IMR-90 (cell line): Measurements from ENCODE around the gene GABARAPL2. TPM values are rescaled to one million over a fixed set of nuclear protein-coding genes. Genes with fewer than 3 reads are reported as not detected.

ENCODE experiments used
- ATAC-seq: fragments of 200-7000 bp; cut with Tn5 transposase; 2 replicates; pipeline ENCODE4 v1.9.1; 2020; ENCODE audit warnings: low read depth, mild to moderate bottlenecking, moderate library complexity
- BruUV-seq: library from RNA; stranded (reverse); fragments of 400-500 nt; replicated peaks from 2 replicates; lab custom pipeline; 2021; lab: Mats Ljungman, UMichigan
- CTCF ChIA-PET: fragments of 300-600 bp; formaldehyde crosslinking; extraction: SDS; loops from one replicate; lab custom pipeline; 2021; ENCODE audit warnings: antibody characterized with exemption; lab: Yijun Ruan, JAX
- POLR2A ChIA-PET: fragments of 300-600 bp; sonication (Branson Sonifier 250); formaldehyde crosslinking; loops from one replicate; lab custom pipeline; 2022; ENCODE audit warnings: antibody characterized with exemption; ENCODE audit not compliant: unreplicated experiment; lab: Charles Lee
- DNase-seq: peaks from one replicate; pipeline ENCODE4 v3.0.0; 2013
- H2AFZ ChIP-seq: replicated peaks from 2 replicates; pipeline ENCODE3; 2013; ENCODE audit warnings: low read length, mild to moderate bottlenecking; ENCODE audit not compliant: poor library complexity
- H2AK5ac ChIP-seq: 2 replicates; pipeline ENCODE4 v1.6.1; 2013; ENCODE audit warnings: low read depth, low read length, inconsistent platforms
- H2AK9ac ChIP-seq: replicated peaks from 2 replicates; pipeline ENCODE3; 2013; ENCODE audit warnings: mild to moderate bottlenecking, low read depth, low read length, moderate library complexity; ENCODE audit not compliant: poor library complexity
- H2BK120ac ChIP-seq: 2 replicates; pipeline ENCODE4 v1.6.1; 2013; ENCODE audit warnings: low read depth, low read length, inconsistent platforms
- H2BK15ac ChIP-seq: 3 replicates; pipeline ENCODE4 v1.6.1; 2013; ENCODE audit warnings: low read depth, low read length, inconsistent platforms
- H2BK20ac ChIP-seq: 2 replicates; pipeline ENCODE4 v1.6.1; 2013; ENCODE audit warnings: low read depth, mild to moderate bottlenecking, inconsistent platforms, low read length, moderate library complexity
- H2BK5ac ChIP-seq: 2 replicates; pipeline ENCODE4 v1.6.1; 2013; ENCODE audit warnings: mild to moderate bottlenecking, low read depth, low read length, inconsistent platforms; ENCODE audit not compliant: poor library complexity, severe bottlenecking
- H3K14ac ChIP-seq: replicated peaks from 2 replicates; pipeline ENCODE4 v1.6.1; 2013; ENCODE audit warnings: low read depth, low read length, inconsistent platforms
- H3K18ac ChIP-seq: 2 replicates; pipeline ENCODE4 v1.6.1; 2013; ENCODE audit warnings: low read depth, low read length, control low read depth
- H3K23ac ChIP-seq: 2 replicates; pipeline ENCODE4 v1.6.1; 2013; ENCODE audit warnings: low read depth, low read length, inconsistent platforms
- H3K27ac ChIP-seq: 2 replicates; pipeline ENCODE4 v1.5.1; 2013; ENCODE audit warnings: mild to moderate bottlenecking, control low read depth, low read length; ENCODE audit not compliant: insufficient read depth
- H3K27me3 ChIP-seq: 2 replicates; pipeline ENCODE4 v1.6.1; 2013; ENCODE audit warnings: low read length; ENCODE audit not compliant: control insufficient read depth, insufficient read depth
- H3K36me3 ChIP-seq: 2 replicates; pipeline ENCODE4 v1.6.1; 2013; ENCODE audit warnings: low read length, mixed read lengths; ENCODE audit not compliant: control insufficient read depth, insufficient read depth
- H3K4ac ChIP-seq: 2 replicates; pipeline ENCODE4 v1.6.1; 2013; ENCODE audit warnings: low read depth, low read length, inconsistent platforms
- H3K4me1 ChIP-seq: 2 replicates; pipeline ENCODE4 v1.6.1; 2013; ENCODE audit warnings: low read length, mixed read lengths; ENCODE audit not compliant: control insufficient read depth, insufficient read depth
- H3K4me2 ChIP-seq: 2 replicates; pipeline ENCODE4 v1.6.1; 2013; ENCODE audit warnings: low read depth, mild to moderate bottlenecking, control low read depth, low read length, moderate library complexity
- H3K4me3 ChIP-seq: 2 replicates; pipeline ENCODE4 v1.5.1; 2013; ENCODE audit warnings: low read depth, mild to moderate bottlenecking, control low read depth, low read length, moderate library complexity; ENCODE audit not compliant: insufficient read depth
- H3K56ac ChIP-seq: 2 replicates; pipeline ENCODE4 v1.6.1; 2013; ENCODE audit warnings: low read length, inconsistent platforms; ENCODE audit not compliant: insufficient read depth; ENCODE audit errors: extremely low read depth
- H3K79me1 ChIP-seq, 2 experiments: 2 replicates each; pipeline ENCODE4 v1.6.1; 2013; ENCODE audit warnings: low read length in 2 of 2, inconsistent platforms in 1 of 2, low read depth in 1 of 2
- H3K9ac ChIP-seq: 2 replicates; pipeline ENCODE4 v1.6.1; 2013; ENCODE audit warnings: low read depth, low read length, control low read depth
- H3K9me1 ChIP-seq: 2 replicates; pipeline ENCODE4 v1.6.1; 2013; ENCODE audit warnings: low read length, inconsistent platforms; ENCODE audit not compliant: insufficient read depth
- H3K9me3 ChIP-seq: 2 replicates; pipeline ENCODE4 v1.6.1; 2013; ENCODE audit warnings: low read length; ENCODE audit not compliant: control insufficient read depth, insufficient read depth
- H4K20me1 ChIP-seq: 2 replicates; pipeline ENCODE4 v1.6.1; 2013; ENCODE audit warnings: low read length, inconsistent platforms; ENCODE audit not compliant: insufficient read depth
- H4K5ac ChIP-seq: 2 replicates; pipeline ENCODE4 v1.6.1; 2013; ENCODE audit warnings: mild to moderate bottlenecking, low read depth, low read length, control low read depth
- H4K8ac ChIP-seq, 2 experiments: 2 replicates each; pipeline ENCODE4 v1.6.1; 2013; ENCODE audit warnings: low read depth in 2 of 2, low read length in 2 of 2, control low read depth in 1 of 2, inconsistent platforms in 1 of 2
- H4K91ac ChIP-seq: 2 replicates; pipeline ENCODE4 v1.6.1; 2013; ENCODE audit warnings: low read depth, low read length, inconsistent platforms; ENCODE audit not compliant: insufficient read depth
- BHLHE40 ChIP-seq: fragments of 150-350 bp; IDR thresholded peaks from 2 replicates; pipeline ENCODE4 v1.6.1; 2016; ENCODE audit warnings: mild to moderate bottlenecking, low read depth, low read length
- CEBPB ChIP-seq: IDR thresholded peaks from 2 replicates; pipeline ENCODE4 v1.6.1; 2012; ENCODE audit warnings: low read depth, low read length, improper control_type of control experiment
- CHD1 ChIP-seq: IDR thresholded peaks from 2 replicates; pipeline ENCODE4 v1.6.1; 2012; ENCODE audit warnings: low read depth, low read length, improper control_type of control experiment
- CTCF ChIP-seq: conservative IDR thresholded peaks from 2 replicates; pipeline ENCODE4 v1.5.1; 2012; ENCODE audit warnings: mild to moderate bottlenecking, low read depth, low read length, improper control_type of control experiment
- ELK1 ChIP-seq: fragments of 150-350 bp; IDR thresholded peaks from 2 replicates; pipeline ENCODE4 v1.6.1; 2016; ENCODE audit warnings: low read depth, mild to moderate bottlenecking, low read length, moderate library complexity, borderline replicate concordance
- FOS ChIP-seq: fragments of 150-350 bp; IDR thresholded peaks from 2 replicates; pipeline ENCODE4 v1.6.1; 2016; ENCODE audit warnings: low read depth, low read length
- MAFK ChIP-seq: IDR thresholded peaks from 2 replicates; pipeline ENCODE4 v1.6.1; 2012; ENCODE audit warnings: low read depth, low read length, improper control_type of control experiment
- MAZ ChIP-seq: IDR thresholded peaks from 2 replicates; pipeline ENCODE4 v1.6.1; 2012; ENCODE audit warnings: low read depth, mild to moderate bottlenecking, low read length, improper control_type of control experiment, moderate library complexity, borderline replicate concordance
- MXI1 ChIP-seq: IDR thresholded peaks from 2 replicates; pipeline ENCODE4 v1.6.1; 2012; ENCODE audit warnings: low read depth, mild to moderate bottlenecking, low read length, moderate library complexity, borderline replicate concordance
- NFE2L2 ChIP-seq: fragments of 150-350 bp; IDR thresholded peaks from 2 replicates; pipeline ENCODE4 v1.6.1; 2016; ENCODE audit warnings: low read depth, mild to moderate bottlenecking, low read length
- POLR2A ChIP-seq: IDR thresholded peaks from 2 replicates; pipeline ENCODE4 v1.6.1; 2012; ENCODE audit warnings: mild to moderate bottlenecking, low read depth, low read length
- RAD21 ChIP-seq: IDR thresholded peaks from 2 replicates; pipeline ENCODE4 v1.6.1; 2012; ENCODE audit warnings: low read length, improper control_type of control experiment
- RCOR1 ChIP-seq: IDR thresholded peaks from 2 replicates; pipeline ENCODE4 v1.6.1; 2012; ENCODE audit warnings: mild to moderate bottlenecking, low read length, improper control_type of control experiment; ENCODE audit not compliant: insufficient replicate concordance
- RFX5 ChIP-seq: IDR thresholded peaks from 2 replicates; pipeline ENCODE4 v1.8.0; 2012; ENCODE audit warnings: low read depth, mild to moderate bottlenecking, low read length, moderate library complexity
- USF2 ChIP-seq: fragments of 150-350 bp; IDR thresholded peaks from 2 replicates; pipeline ENCODE4 v1.6.1; 2017; ENCODE audit warnings: mild to moderate bottlenecking, antibody characterized with exemption, low read length, low read depth
- WGBS, 2 experiments: methylation state at CpG; one replicate each; pipeline versions ENCODE4 v1.1.5 to v1.1.7; 2013; ENCODE audit warnings: missing lambda C conversion rate in 2 of 2; ENCODE audit not compliant: insufficient read length in 1 of 2; ENCODE audit errors: extremely low coverage in 2 of 2; 5-methylcytosine and 5-hydroxymethylcytosine counted together
- dilution Hi-C: fragments of 300-500 bp; cut with HindIII; formaldehyde crosslinking; loops from one replicate; pipeline ENCODE4 v1.14.3; 2018; ENCODE audit warnings: low sequenced_read_pairs; ENCODE audit not compliant: unreplicated experiment
- in situ Hi-C: fragments of 300-500 bp; cut with MboI; formaldehyde crosslinking; loops from 3 replicates; pipeline ENCODE4 v1.14.3; 2019; ENCODE audit warnings: low sequenced_read_pairs, inconsistent platforms, mixed read lengths
- intact Hi-C: fragments of 100-400 bp; cut with micrococcal nuclease; formaldehyde crosslinking; loops from 2 replicates; pipeline ENCODE4 v1.10.0; 2022
- polyA plus RNA-seq, 3 experiments: library from polyadenylated mRNA; depleted of rRNA; stranded (reverse); fragments of >200 nt; gene quantifications; 2 replicates each; pipeline ENCODE4 v1.2.3, GENCODE V29; 2012; ENCODE audit warnings: low replicate concordance in 1 of 3
- total RNA-seq: library from RNA; depleted of rRNA; stranded (reverse); fragments of >200 nt; gene quantifications from 2 replicates; pipeline ENCODE4 v1.2.3, GENCODE V29; 2012

GABARAPL2 gene
- total and polyA plus RNA-seq, 2 of the 4 experiments (the other 2 are of a cell fraction) = 33.3 to 65.9 TPM

- CTCF ChIA-PET = no interaction called here
- WGBS, 2 experiments = no CpG with 5 or more reads among the region's 4 CpGs
- TF ChIP-seq POLR2A (no peak), RFX5 (no peak), NFE2L2 (no peak), FOS (no peak), RAD21 (no peak), USF2 (no peak), MAZ (no peak), RCOR1 (no peak), CEBPB (no peak), BHLHE40 (no peak), CHD1 (no peak), MAFK (no peak), ELK1 (no peak), CTCF (no peak), MXI1 (no peak)
Observed at GRCh38 chr16:75614066-75614897, 48.1 kb downstream of the GABARAPL2 start.

More at GRCh38 chr16:75614066-75614897, 48.1 kb downstream of the GABARAPL2 start:
- H3K27ac ChIP-seq = no peak overlapping the region
- POLR2A ChIA-PET = no interaction called here
- H2AK9ac ChIP-seq = no peak overlapping the region
- H3K14ac ChIP-seq = no peak overlapping the region
- intact Hi-C loops (no loop called here), dilution Hi-C loops (no loop called here), in situ Hi-C loops (no loop called here)
- no peak overlapping the region for H4K8ac ChIP-seq
- peaks cover 46% of the 10 kb centered on the region for H3K36me3 ChIP-seq
- no peak overlapping the region for H2BK5ac ChIP-seq
- no peak overlapping the region for H4K5ac ChIP-seq
- no peak overlapping the region for H3K4me2 ChIP-seq
- no peak overlapping the region for H2AFZ ChIP-seq
- BruUV-seq = no TSS peak
- peak; percentile 57 for ATAC-seq
- no peaks in the 10 kb centered on the region for H4K20me1 ChIP-seq
- H2BK15ac ChIP-seq = no peak overlapping the region
- H3K9me1 ChIP-seq = no peaks in the 10 kb centered on the region; the same call in 1 of the 2 replicates
- H3K18ac ChIP-seq = no peak overlapping the region
- DNase-seq = peak; percentile 76
- H3K9ac ChIP-seq = no peak overlapping the region
- H3K23ac ChIP-seq = no peak overlapping the region
- no peaks in the 10 kb centered on the region for H3K9me3 ChIP-seq
- H3K4me1 ChIP-seq = no peaks in the 10 kb centered on the region
- peaks cover 6% of the 10 kb centered on the region in 2 experiments; a peak in 2 of 4 replicates for H3K79me1 ChIP-seq
- H3K4me3 ChIP-seq = no peak overlapping the region
- no peak overlapping the region for H2BK120ac ChIP-seq
- no peaks in the 10 kb centered on the region for H3K27me3 ChIP-seq
- H3K56ac ChIP-seq = no peak overlapping the region
- H4K91ac ChIP-seq = no peak overlapping the region
- H2AK5ac ChIP-seq = no peak overlapping the region
- no peak overlapping the region for H3K4ac ChIP-seq
- H2BK20ac ChIP-seq = no peak overlapping the region
